NT2/D1 (cell line): Measurements from ENCODE around the gene AARS2.

Source experiments
- YY1 ChIP-seq: IDR thresholded peaks from 2 replicates; pipeline ENCODE4 v1.6.1; 2011; ENCODE audit not compliant: insufficient read length, insufficient read depth
- ZNF274 ChIP-seq: IDR thresholded peaks from 2 replicates; pipeline ENCODE4 v1.6.1; 2011; ENCODE audit warnings: mild to moderate bottlenecking, low read depth, low read length

DNA sequence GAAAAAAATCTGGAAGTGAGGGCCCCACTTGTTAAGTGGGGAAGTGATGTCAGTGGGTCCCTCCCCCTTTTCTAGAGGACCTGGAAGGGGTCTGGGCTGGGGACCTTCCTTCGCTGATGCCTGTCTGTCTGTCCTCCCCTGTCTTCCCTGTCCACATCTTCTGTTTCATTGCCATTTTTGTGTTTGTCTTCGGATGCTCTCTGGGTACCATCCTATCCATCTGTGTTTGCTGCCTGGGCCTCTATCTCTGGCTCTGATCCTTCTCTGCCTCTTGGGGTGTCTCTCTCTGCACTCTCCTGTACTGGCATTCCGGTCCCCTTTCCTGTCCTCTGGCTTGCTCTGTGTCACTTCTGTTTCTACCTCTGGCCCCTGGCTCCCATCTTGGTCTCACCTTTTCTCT is 40.6 kb downstream of the AARS2 start:
- TF ChIP-seq YY1 (no peak), ZNF274 (no peak)
